SKM-1 treated with dmso at 0.1 percent for 144 hours (cell line): ENCODE results near the gene PRR11.
"Not testable (repeated sequence)": the region's sequence is repeated elsewhere in the genome, so short reads cannot be mapped to it uniquely, and the experiment has no call there.

Experiments used
- DNase-seq: peaks from one replicate; lab custom pipeline; 2025; ENCODE audit not compliant: unreplicated experiment; lab: John Stamatoyannopoulos, UW

The PRR11 gene

GRCh38 chr17:59155439-59156177, at the start of gene PRR11:
PRR11 (plus strand) TSS chr17:59155746; CDS start chr17:59169753, 14,007 bp downstream.
- DNase-seq, result peak; percentile 100

GRCh38 chr17:59105852-59106462, 49.6 kb upstream of the PRR11 start:
- DNase-seq, result no peak

- DNase-seq, result peak; percentile 96
Measured at GRCh38 chr17:59106463-59107305, 48.9 kb upstream of the PRR11 start, which contains the start of gene TRIM37. TRIM37 (minus strand) TSS chr17:59106880; CDS start chr17:59106461, 419 bp downstream.

- DNase-seq, result no peak
Measured at GRCh38 chr17:59107306-59107670, 48.3 kb upstream of the PRR11 start.

GRCh38 chr17:59108400-59109102, 47.0 kb upstream of the PRR11 start:
- no peak for DNase-seq

GRCh38 chr17:59110973-59111372, 44.6 kb upstream of the PRR11 start:
- DNase-seq, result no peak

GRCh38 chr17:59111539-59111938, 44.0 kb upstream of the PRR11 start:
- DNase-seq, result no peak

GRCh38 chr17:59115474-59115873, 40.1 kb upstream of the PRR11 start:
- DNase-seq, result no peak

GRCh38 chr17:59121901-59122480, 33.6 kb upstream of the PRR11 start:
- no peak for DNase-seq

- no peak for DNase-seq
Measured at GRCh38 chr17:59124665-59125064, 30.9 kb upstream of the PRR11 start.

GRCh38 chr17:59126809-59127417, 28.6 kb upstream of the PRR11 start:
- no peak for DNase-seq

- DNase-seq, result no peak
Measured at GRCh38 chr17:59129814-59130213, 25.7 kb upstream of the PRR11 start.

GRCh38 chr17:59131131-59131530, 24.4 kb upstream of the PRR11 start:
- no peak for DNase-seq

GRCh38 chr17:59138339-59138738, 17.2 kb upstream of the PRR11 start:
- not testable (repeated sequence) for DNase-seq

GRCh38 chr17:59139939-59140338, 15.6 kb upstream of the PRR11 start:
- DNase-seq, result no peak

- no peak for DNase-seq
Measured at GRCh38 chr17:59141860-59142259, 13.7 kb upstream of the PRR11 start.

GRCh38 chr17:59145571-59146096, 9.9 kb upstream of the PRR11 start:
- DNase-seq, result no peak

GRCh38 chr17:59149051-59149450, 6.5 kb upstream of the PRR11 start:
- DNase-seq, result no peak

GRCh38 chr17:59149841-59150511, 5.6 kb upstream of the PRR11 start:
- DNase-seq, result no peak

- no peak for DNase-seq
Measured at GRCh38 chr17:59151006-59151405, 4.5 kb upstream of the PRR11 start.
